Skin epidermis (tissue), 12 donors: ENCODE measurements around the gene SMIM28.
"Not testable (repeated sequence)": the region's sequence is repeated elsewhere in the genome, so short reads cannot be mapped to it uniquely, and the experiment has no call there.

Source experiments
- H3K27ac ChIP-seq, 21 experiments: fragments of 200-600 bp; sonication (generic) in 11 of 21; one replicate each; pipeline ENCODE4 v1.5.0; 2020; ENCODE audit warnings: mild to moderate bottlenecking in 3 of 21, inconsistent platforms in 2 of 21, moderate library complexity in 2 of 21
- H3K4me3 ChIP-seq, 7 experiments: fragments of 200-600 bp; sonication (generic) in 2 of 7; one replicate each; pipeline ENCODE4 v1.5.0; 2020; ENCODE audit warnings: inconsistent platforms in 2 of 7, mild to moderate bottlenecking in 2 of 7, moderate library complexity in 1 of 7

SMIM28 gene

DNA sequence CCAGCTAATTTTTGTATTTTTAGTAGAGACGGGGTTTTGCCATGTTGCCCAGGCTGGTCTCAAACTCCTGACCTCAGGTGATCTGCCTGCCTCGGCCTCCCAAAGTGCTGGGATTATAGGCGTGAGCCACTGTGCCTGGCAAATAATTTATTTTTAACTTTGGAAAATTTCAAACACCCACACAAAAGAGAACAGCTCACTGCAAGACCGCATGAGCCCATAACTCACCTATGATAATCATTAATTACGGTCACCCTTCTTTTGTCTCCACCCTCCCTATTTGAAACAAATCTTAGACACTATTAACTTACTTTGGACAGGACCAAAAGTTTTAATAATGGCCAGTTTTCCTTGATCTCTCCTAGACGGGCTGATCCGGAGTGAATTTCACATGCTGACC, 47.6 kb downstream of the SMIM28 start:
- not testable (repeated sequence) for H3K4me3 ChIP-seq

DNA sequence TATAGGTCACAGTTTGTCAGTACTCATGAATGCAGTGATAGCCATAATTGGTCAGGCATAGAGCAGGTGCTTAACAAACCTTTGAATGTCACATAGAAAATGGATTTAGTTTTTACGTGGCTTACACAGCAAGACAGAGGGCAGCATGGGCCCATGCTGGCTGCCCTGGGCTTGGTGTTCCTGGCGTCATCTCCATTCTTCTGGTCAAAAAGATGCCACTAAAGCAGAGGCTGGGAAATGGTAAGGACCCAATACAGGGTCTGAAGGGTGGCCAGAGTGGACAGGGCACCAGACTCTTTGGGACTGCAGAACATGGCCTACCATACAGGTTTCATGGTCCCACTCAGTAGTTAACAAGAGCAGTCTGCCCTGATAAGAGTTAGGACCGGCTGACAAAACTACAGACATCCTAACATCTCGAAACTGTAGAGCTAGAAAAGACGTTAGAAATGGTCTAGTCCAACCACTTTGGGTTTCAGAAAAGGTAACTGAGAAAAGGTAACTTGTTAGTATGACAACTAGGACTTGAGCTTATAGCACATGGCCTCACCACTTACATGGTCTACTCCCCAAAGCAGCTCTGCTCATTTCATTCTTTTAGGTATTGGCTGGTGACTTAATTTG, 48.9 kb downstream of the SMIM28 start:
- H3K27ac ChIP-seq: no peak overlapping the region

More for the DNA sequence above, 47.6 kb downstream of the SMIM28 start:
- not testable (repeated sequence) for H3K27ac ChIP-seq

DNA sequence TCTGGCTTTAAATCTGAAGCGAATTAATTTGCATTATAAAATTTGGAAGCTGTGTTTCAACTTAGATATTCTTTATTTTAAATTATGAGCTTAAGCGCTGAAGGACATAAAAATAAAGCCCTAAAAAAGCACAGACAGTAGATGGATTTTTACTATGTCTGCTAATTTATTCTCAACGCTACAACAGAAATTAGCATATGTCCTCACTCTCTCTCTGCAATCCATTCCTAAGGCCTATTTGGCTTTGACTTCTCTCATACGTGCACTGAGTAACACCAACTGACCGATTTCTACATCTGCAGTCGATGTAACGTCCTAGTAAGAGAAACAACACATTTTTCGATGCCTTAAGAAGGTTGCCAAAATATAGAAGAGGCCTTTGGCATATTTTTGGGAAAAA, 50.0 kb downstream of the SMIM28 start:
- Histone ChIP-seq H3K4me3 (no peak overlapping the region), H3K27ac (no peak overlapping the region)

More for the DNA sequence above, 48.9 kb downstream of the SMIM28 start:
- H3K4me3 ChIP-seq: no peak overlapping the region

DNA sequence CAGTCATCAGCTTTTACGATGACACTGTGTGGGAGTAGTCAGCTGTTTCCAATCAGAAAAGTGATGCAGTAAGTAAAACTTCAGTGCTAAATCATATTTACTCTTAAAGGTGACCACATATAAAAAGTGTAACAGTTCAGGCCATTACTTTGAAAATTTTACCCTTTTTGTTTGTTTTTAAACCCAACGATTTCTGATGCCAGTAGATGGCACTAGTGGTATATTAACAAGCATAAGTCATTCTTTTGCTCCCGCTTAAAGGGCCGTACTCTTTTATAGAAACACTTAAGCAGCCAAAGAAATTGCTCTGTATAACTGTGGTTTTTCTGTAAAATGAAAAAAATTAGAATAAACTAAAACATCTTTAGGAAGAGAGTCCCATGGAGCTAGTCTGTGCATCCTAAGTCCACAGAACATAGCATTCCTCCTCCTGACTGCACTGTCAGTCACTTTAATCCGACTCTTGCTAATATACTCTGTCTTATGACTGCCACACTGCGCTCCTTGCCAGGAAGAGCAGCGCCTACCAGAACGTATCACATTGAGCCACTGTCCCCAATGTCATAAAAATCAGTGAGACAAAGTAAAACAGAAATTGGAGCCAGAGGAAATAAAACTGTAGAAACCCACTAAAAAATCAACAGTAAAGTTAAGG, 51.4 kb downstream of the SMIM28 start:
- H3K27ac ChIP-seq: peak overlapping the region in 1 of 21 experiments; percentile 18
- no peak overlapping the region for H3K4me3 ChIP-seq

DNA sequence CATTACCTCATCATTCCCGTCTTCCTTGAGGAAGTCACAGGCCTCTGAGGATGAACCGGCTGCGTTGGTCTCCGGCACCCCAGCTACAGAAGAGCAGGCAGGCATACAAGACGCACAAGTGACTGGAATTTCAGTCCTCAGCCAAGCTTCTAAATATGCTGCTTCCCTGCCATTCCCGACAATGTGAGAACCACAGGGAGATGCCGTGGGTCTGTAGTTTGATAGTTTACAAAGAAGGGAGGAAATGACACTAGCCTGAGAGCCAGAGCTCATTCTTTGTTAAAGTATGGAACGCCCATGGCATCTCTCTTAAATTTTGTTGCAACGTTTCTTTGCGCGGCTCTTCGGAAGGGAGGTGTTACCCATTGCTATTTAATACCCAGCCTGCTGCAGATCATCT, 52.1 kb downstream of the SMIM28 start:
- Histone ChIP-seq H3K4me3 (no peak overlapping the region), H3K27ac (peak overlapping the region in 1 of 21 experiments; percentile 18)

DNA sequence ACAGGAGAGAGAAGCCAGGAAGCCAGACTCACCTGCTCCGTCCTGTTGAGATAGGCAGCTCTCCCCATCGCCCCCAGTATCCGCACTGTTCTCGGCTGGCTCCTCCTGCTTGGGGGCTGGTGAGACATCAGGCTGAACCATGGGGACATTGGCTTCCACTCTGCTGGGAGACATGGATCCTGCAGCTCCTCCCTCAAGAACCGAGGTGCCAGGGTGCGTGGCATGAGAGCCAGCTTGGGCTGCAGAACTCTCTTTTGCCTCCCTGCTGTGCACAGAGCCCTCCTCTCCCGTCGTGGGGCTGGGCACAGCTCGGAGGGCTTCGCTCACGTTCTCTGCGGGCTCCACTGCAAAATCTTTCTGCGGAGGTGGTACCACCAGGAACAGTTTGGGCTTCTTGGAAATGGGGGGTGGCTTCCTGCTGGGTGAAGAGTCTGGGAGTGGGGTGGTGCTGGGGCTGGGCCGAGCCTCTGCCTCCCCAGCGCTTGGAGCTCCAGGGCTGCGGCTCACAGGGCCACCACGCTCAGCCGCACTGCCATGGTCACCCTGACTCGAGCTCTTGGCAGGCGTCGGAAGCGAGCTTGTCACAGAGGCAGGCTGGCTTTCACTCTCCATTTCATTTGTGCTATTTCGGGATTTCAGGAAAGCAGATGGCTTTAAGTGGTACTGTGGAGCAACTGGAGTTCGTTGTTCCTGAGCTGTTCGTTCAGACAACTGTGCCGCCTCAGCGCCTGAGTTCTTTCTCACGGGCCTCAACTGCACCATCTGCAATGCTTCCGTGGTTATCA, 52.8 kb downstream of the SMIM28 start:
- no peak overlapping the region for H3K27ac ChIP-seq
- H3K4me3 ChIP-seq: no peak overlapping the region

DNA sequence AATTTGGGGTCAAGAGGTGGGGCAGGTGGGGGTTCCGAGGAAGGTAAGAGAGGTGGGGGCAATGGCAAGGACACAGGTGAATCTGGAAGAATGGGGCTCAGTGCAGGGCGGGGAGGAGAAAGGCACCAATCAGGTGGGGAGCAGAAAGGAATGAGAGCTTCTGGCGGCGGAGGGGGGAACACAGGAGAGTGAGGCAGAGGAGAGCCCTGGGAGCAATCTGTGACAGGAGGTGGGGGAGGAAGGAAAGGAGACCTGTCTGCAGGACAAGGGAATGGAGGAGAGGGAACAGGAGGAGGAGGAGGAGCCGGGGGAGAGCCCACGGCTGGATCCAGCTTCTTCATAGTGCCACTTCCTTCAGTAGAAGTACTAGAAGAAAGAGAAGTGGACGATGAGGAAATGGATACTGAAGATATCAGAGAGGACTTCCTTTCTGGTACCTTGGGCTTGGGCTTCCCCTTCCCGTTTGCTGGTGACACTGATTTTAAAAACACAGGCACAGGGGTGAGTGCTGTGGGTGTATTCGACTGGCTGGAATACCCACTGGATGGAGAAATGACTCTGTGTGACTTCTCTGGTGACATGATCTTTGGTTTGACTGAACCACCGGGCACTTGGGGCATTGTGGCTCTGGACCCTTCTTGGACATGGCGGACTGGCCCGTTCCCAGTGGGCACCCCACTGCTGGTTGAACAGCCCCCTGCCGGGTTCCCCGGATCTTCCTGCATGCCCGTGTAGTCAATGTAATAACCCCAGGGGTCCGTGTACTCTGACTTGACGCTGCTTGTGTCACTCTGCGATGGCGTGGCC, 53.8 kb downstream of the SMIM28 start:
- no peak overlapping the region for H3K4me3 ChIP-seq
- peak overlapping the region in 1 of 21 experiments; percentile 25 for H3K27ac ChIP-seq

DNA sequence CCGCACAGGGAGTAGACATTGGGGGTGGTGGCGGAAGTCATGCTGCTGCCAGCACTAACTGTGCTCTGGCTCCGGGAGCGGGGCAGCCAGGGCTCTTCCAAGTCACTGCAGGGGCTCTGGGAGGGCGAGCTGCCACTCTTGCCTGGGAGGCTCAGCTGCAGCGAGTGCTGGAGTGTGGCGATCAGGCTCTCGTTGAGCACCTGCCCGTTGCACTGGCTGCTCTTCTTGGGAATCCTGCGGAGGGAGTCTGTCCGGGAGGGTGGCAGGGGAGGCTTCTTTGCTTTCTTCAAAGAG, 54.3 kb downstream of the SMIM28 start:
- Histone ChIP-seq H3K27ac (peak overlapping the region in 1 of 21 experiments; percentile 25), H3K4me3 (no peak overlapping the region)
